ENCODE data around the gene CPEB1.

GRCh38 chr15:82533801-82534200 lies 113.4 kb downstream of the CPEB1 start:
- TF ChIP-seq CTCF (IDR thresholded peaks at IDR 0.05; ENCODE audit: insufficient read depth, low read depth, low read length) (no peak), EZH2 (IDR thresholded peaks at IDR 0.05; ENCODE audit: insufficient read depth, low read length) (no peak)
